Ovary (tissue), 3 donors: ENCODE results near the gene ANKIB1.

ENCODE experiments used
- POLR2A ChIP-seq: fragments of 450-650 bp; IDR thresholded peaks from one replicate; pipeline ENCODE4 v1.6.1; 2017; ENCODE audit warnings: antibody characterized with exemption, mild to moderate bottlenecking, moderate library complexity
- TF ChIP-seq, protein P1 (sequence below), 3 donors: fragments of 450-650 bp in 2 of 3; fragments of 200-600 bp in 1 of 3; IDR thresholded peaks; one replicate each; pipeline versions ENCODE4 v1.5.1 to v1.8.0; 2016 to 2022; ENCODE audit warnings: antibody characterized with exemption in 3 of 3, mild to moderate bottlenecking in 1 of 3
- donor health status: DM: no; HTN: no; CAD: no.

DNA sequence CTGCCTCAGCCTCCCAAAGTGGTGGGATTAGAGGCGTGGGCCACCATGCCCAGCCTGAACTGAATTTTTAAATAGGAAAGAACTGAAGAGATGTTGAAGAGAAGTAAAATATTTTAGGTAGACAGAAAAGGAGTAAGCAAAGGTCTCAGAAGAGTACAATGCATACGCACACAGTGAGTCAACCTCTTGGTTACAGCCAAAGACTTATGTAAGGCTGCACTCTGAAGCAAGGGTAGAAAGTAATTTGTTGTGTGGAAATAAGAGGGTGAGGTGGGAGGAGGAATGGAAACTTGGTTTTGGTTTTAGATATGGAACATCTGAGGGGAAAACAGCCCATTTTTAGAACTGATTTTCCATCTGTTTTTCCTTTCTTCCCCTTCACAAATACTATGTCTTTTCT, 17.7 kb upstream of the ANKIB1 start:
- TF ChIP-seq, protein P1, sequence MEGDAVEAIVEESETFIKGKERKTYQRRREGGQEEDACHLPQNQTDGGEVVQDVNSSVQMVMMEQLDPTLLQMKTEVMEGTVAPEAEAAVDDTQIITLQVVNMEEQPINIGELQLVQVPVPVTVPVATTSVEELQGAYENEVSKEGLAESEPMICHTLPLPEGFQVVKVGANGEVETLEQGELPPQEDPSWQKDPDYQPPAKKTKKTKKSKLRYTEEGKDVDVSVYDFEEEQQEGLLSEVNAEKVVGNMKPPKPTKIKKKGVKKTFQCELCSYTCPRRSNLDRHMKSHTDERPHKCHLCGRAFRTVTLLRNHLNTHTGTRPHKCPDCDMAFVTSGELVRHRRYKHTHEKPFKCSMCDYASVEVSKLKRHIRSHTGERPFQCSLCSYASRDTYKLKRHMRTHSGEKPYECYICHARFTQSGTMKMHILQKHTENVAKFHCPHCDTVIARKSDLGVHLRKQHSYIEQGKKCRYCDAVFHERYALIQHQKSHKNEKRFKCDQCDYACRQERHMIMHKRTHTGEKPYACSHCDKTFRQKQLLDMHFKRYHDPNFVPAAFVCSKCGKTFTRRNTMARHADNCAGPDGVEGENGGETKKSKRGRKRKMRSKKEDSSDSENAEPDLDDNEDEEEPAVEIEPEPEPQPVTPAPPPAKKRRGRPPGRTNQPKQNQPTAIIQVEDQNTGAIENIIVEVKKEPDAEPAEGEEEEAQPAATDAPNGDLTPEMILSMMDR (IDR thresholded peaks at IDR 0.05): no peak
- no peak for TF ChIP-seq POLR2A
